ENCODE results near the gene CRTC3. TPM values are rescaled to one million over a fixed set of nuclear protein-coding genes. Genes with fewer than 3 reads are reported as not detected.

CRTC3 gene
- total and polyA plus RNA-seq, 4 donors: 5.1 to 16.8 (median 7.6) TPM

- TF ChIP-seq EGR1 (IDR thresholded peaks at IDR 0.05; ENCODE audit: low read depth in 2 of 2) (no peak), HNF4G (IDR thresholded peaks at IDR 0.05) (no peak), YY1 (IDR thresholded peaks at IDR 0.05) (peak; percentile 92), ATF3 (IDR thresholded peaks at IDR 0.05) (no peak), FOXA2 (IDR thresholded peaks at IDR 0.05) (no peak), CTCF (IDR thresholded peaks at IDR 0.05; ENCODE audit: low read depth, low read length, missing input control) (no peak), HNF4A (conservative IDR thresholded peaks at IDR 0.05) (peak in 1 of 2 donors; percentile 74), RXRA (IDR thresholded peaks at IDR 0.05) (peak; percentile 70 to 86)
Measured at GRCh38 chr15:90557186-90558084, 27.7 kb downstream of the CRTC3 start (continued).

GRCh38 chr15:90558171-90558573, 28.4 kb downstream of the CRTC3 start:
- H3K9me3 ChIP-seq (ENCODE audit: control insufficient read depth in 4 of 4, low read length in 3 of 4): no peaks in the 10 kb centered on the region
- no peaks in the 10 kb centered on the region for H3K27me3 ChIP-seq (ENCODE audit: control insufficient read depth in 4 of 4, insufficient read depth in 4 of 4, low read length in 3 of 4)
- H3K9ac ChIP-seq (ENCODE audit: low read depth in 1 of 2, low read length in 2 of 2): peak overlapping the region; percentile 42 to 66
- peaks cover 28 to 58% (median 51%) of the 10 kb centered on the region in 4 donors for H3K4me1 ChIP-seq (ENCODE audit: control insufficient read depth in 4 of 4, insufficient read depth in 4 of 4, low read length in 3 of 4)
- no peaks in the 10 kb centered on the region for H3K36me3 ChIP-seq (ENCODE audit: control insufficient read depth in 4 of 4, insufficient read depth in 3 of 4, low read depth in 1 of 4, low read length in 3 of 4)
- DNase-seq (ENCODE audit: low spot score): peak; percentile 46
- peak; percentile 97 for TF ChIP-seq SP1 (IDR thresholded peaks at IDR 0.05)
- peak; percentile 21 for TF ChIP-seq FOXA2 (IDR thresholded peaks at IDR 0.05)
- TF ChIP-seq MAX (IDR thresholded peaks at IDR 0.05): no peak
- TF ChIP-seq GABPA (IDR thresholded peaks at IDR 0.05 in 1 of 2, conservative IDR thresholded peaks at IDR 0.05 in 1 of 2): no peak
- TF ChIP-seq NR2F2 (IDR thresholded peaks at IDR 0.05): no peak
- TF ChIP-seq RAD21 (IDR thresholded peaks at IDR 0.05): peak in 1 of 2 donors; percentile 16
- no peak for TF ChIP-seq FOXA1 (IDR thresholded peaks at IDR 0.05)
- no peak for TF ChIP-seq ZBTB33 (IDR thresholded peaks at IDR 0.05)
- TF ChIP-seq REST (IDR thresholded peaks at IDR 0.05): no peak
- peak; percentile 97 to 98 for TF ChIP-seq HNF4A (conservative IDR thresholded peaks at IDR 0.05)
- peak; percentile 60 to 75 for TF ChIP-seq JUND (IDR thresholded peaks at IDR 0.05)
- TF ChIP-seq RXRA (IDR thresholded peaks at IDR 0.05): peak; percentile 18 to 34
- no peak for TF ChIP-seq ATF3 (IDR thresholded peaks at IDR 0.05)
- TF ChIP-seq HNF4G (IDR thresholded peaks at IDR 0.05): peak; percentile 89
- peak overlapping the region; percentile 93 to 94 for H3K27ac ChIP-seq (ENCODE audit: low read depth in 1 of 2, low read length in 2 of 2)
- WGBS: 12% methylated on average over 4 of the region's 4 CpGs
- H3K4me3 ChIP-seq (ENCODE audit: low read depth in 1 of 3, low read length in 3 of 3): no peak overlapping the region
